PC-3 (cell line): ENCODE results near the gene SLC9A9.

Experiments used
- CTCF ChIP-seq: fragments of 300-600 bp; sonication (generic); conservative IDR thresholded peaks from 2 replicates; pipeline ENCODE4 v1.5.1; 2017; ENCODE audit warnings: antibody characterized with exemption, low read depth, mild to moderate bottlenecking, low read length
- EZH2 ChIP-seq: fragments of 300-600 bp; sonication (generic); IDR thresholded peaks from one replicate; pipeline ENCODE4 v1.6.1; 2017; ENCODE audit warnings: antibody characterized with exemption, mild to moderate bottlenecking, low read length; ENCODE audit not compliant: unreplicated experiment

GRCh38 chr3:143383421-143383820 is 464.8 kb downstream of the SLC9A9 start:
- no peak for TF ChIP-seq EZH2
- TF ChIP-seq CTCF, result no peak
